ENCODE results near the gene SPSB2.
"Not testable (repeated sequence)": the region's sequence is repeated elsewhere in the genome, so short reads cannot be mapped to it uniquely, and the experiment has no call there.

SPSB2 gene

GRCh38 chr12:6899837-6900519, 26.9 kb upstream of the SPSB2 start:
- FAIRE-seq, result no peak

- no peak for FAIRE-seq
These were observed 26.3 kb upstream of the SPSB2 start for GRCh38 chr12:6899427-6899826.

- no peak for FAIRE-seq
These were observed 23.8 kb upstream of the SPSB2 start for GRCh38 chr12:6896846-6897435.

DNA sequence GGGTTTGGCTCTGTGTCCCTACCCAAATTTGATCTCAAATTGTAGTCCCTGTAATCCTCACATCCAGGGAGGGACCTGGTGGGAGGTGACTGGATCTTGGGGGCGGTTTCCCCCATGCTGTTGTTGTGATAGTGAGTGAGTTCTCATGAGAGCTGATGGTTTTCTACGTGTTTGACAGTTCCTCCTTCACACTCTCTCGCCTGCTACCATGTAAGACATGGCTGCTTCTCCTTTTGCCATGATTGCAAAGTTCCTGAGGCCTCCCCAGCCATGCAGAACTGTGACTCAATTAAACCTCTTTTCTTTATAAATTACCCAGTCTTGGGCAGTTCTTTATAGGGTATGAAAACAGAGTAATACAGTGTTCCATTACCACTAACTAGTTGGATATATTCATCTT, 21.2 kb upstream of the SPSB2 start:
- no peak for FAIRE-seq

DNA sequence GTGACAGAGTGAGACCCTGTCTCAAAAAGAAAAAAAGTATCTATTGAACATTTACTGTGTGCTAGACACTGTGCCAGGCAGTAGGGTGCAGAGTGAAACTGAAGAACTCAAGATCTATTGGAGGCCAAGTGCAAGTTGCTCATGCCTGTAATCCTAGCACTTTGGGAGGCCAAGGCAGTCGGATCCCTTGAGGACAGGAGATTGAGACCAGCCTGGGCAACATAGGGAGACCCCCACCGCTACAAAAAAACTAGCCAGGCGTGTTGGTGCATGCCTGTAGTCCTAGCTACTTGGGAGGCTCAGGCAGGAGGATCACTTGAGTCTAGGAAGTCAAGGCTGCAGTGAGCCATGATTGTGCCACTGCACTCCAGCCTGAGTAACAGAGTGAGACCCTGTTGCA, 19.6 kb upstream of the SPSB2 start:
- FAIRE-seq, result not testable (repeated sequence)

DNA sequence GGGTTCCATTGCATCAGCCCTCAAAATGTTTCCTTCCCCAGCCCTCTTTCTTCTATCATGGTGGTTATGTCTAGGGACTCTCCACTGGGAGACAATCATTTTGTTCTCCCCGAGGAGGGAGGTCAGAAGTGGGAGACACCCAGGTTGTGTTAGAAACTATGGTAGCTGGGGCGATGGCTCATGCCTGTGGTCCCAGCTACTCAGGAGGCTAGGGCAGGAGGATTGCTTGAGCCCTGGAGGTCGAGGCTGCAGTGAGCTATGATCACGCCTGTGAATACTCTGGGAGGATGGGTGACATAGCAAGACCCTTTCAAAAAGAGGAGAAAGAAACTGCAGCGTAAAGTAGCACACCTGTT, 18.5 kb upstream of the SPSB2 start:
- FAIRE-seq, result no peak

GRCh38 chr12:6890789-6891645, 17.9 kb upstream of the SPSB2 start:
- peak; percentile 75 for FAIRE-seq

DNA sequence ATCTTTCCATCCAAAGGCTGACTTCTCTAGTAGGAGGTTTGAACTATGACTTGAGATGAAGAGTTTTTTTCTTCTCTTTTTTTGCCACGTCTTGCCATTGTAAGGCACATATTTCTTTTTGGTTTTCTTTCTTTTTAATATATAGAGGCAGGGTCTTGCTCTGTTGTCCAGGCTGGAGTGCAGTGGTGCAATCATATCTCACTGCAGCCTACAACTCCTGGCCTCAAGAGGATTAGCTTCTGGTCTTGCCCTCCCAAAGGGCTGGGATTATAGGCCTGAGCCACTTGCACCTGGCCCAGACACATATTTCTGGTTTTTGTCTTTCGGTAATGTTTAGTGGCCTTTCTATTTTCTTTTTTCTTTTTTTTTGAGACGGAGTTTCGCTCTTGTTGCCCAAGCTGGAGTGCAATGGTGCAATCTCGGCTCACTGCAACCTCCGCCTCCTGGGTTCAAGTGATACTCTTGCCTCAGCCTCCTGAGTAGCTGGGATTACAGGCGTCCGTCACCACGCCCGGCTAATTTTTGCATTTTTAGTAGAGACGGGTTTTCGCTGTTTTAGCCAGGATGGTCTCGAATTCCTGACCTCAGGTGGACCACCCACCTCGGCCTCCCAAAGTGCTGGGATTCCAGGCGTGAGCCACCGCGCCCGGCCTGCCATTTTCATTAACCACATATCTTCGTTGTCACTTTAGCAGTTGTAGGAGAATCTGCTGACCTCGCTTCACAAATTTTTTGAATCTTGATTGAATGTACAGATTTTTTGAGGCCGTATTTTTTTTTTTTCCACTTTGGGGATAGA, 16.9 kb upstream of the SPSB2 start:
- not testable (repeated sequence) for FAIRE-seq

DNA sequence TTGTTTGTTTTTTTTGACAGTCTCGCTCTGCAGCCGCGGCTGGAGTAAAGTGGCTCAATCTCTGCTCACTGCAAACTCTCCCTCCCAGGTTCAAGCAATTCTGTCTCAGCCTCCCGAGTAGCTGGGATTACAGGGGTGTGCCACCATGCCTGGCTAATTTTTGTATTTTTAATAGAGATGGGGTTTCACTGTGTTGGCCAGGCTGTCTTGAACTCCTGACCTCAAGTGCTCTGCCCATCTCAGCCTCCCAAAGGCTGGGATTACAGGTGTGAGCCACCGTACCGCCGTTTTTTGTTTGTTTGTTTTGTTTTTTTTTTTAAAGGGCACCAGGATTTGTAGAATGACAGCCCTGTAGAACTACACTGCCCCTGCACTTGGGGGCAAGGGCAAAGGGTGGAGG, 15.7 kb upstream of the SPSB2 start:
- FAIRE-seq, result not testable (repeated sequence)

DNA sequence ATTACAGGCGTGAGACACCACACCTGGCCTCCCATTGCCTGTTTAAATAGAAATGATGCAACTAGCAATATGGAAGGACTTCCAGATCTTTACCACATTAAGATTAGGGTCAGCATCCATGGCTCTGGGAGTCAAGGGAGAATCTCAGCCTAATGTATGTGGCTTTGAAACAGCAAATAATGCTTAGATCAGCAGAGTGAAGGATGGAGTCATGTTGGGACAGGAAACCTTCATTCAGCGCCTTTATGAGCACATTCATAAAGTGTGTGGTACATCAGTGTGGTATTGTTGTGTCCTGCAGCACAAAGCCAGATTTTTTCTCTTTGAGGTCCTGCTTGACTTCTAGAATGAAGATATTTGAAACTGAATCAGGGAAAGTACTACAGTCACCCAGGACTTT, 15.3 kb upstream of the SPSB2 start:
- no peak for FAIRE-seq

- no peak for FAIRE-seq
These were observed 14.4 kb upstream of the SPSB2 start for GRCh38 chr12:6887460-6887859.

- FAIRE-seq, result not testable (repeated sequence)
These were observed 13.3 kb upstream of the SPSB2 start for GRCh38 chr12:6886206-6886999.

- no peak for FAIRE-seq
These were observed 11.4 kb upstream of the SPSB2 start for GRCh38 chr12:6884539-6884938.

GRCh38 chr12:6883683-6884082, 10.6 kb upstream of the SPSB2 start:
- no peak for FAIRE-seq

DNA sequence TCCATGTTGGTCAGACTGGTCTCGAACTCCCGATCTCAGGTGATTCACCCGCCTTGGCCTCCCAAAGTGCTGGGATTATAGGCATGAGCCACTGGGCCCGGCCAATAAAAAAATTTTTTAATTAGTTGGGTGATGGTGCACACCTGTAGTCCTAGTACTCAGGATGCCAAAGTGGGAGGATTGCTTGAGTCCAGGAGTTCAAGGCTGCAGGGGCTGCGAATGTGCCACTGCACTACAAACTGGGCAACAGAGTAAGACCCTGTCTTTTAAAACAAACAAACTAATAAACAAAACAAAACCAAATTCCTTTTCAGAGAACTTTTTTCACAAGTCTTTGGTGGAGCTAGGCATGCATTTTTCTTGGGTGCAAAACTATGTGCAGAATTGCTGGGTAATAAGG, 10.1 kb upstream of the SPSB2 start:
- FAIRE-seq, result no peak

GRCh38 chr12:6879824-6880223, 6.7 kb upstream of the SPSB2 start:
- not testable (repeated sequence) for FAIRE-seq

- not testable (repeated sequence) for FAIRE-seq
These were observed 889 bp upstream of the SPSB2 start for GRCh38 chr12:6874015-6874368.

- FAIRE-seq, result no peak
These were observed 742 bp downstream of the SPSB2 start for GRCh38 chr12:6872073-6873048.

DNA sequence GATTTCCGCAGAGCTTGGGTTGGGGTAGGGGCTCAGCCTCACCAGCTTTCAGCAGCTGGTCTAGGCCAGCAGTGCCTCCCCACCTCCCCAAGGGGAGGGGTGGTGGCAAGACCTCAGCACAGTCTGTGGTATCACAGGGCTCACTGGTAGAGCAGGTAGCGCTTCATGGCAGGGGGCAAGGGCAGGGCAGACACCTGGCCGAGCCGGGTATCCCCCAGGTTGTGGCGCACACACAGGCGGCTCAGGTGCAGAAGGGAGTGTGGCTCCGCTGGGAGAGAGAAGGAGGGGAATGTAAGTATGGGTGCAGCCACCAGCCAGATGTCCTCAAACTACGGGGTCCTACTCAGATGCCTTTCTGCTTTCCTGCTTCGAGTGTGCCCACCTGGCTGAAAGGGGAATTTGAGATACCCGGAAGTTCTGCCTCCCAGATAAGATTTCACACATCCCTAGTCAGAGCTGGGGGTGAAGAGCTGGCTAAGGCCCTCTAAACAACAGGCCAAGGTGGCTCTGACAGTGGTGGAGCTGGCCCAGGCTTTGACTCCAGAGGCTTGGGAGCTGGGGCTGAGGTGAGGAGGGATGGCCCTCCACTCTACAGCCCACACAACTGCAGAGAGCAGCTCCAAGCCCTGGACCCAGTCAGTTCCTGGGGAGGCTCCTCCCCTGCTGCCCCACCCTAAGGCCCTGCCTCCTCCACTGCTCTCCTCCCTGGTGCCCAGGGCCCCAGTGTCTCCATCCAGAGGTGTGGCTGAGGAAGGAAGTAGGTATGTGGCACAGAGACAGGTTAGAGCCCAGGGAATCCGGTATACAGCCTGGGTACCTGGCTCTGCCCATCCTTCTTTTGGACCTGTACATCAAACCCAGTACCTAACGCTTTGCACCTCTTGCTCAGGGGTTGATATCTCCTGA, 1.8 kb downstream of the SPSB2 start:
- peak; percentile 41 for FAIRE-seq

- not testable (repeated sequence) for FAIRE-seq
These were observed 2.8 kb downstream of the SPSB2 start for GRCh38 chr12:6870304-6870703.
